ENCODE results near the gene KIAA0408.

GRCh38 chr6:127468936-127469335 lies 9.7 kb upstream of the KIAA0408 start:
- no peak for TF ChIP-seq CTCF (IDR thresholded peaks at IDR 0.05)
- TF ChIP-seq POLR2A (IDR thresholded peaks at IDR 0.05; ENCODE audit: low read depth), result no peak
- no peak for TF ChIP-seq POLR2AphosphoS5 (IDR thresholded peaks at IDR 0.05)
- no peak for TF ChIP-seq EP300 (IDR thresholded peaks at IDR 0.05)

Measured in esophagus muscularis mucosa (tissue), 4 donors.